HCEC 1CT (cell line): ENCODE data around the gene HCN2.

Experiments used
- DNase-seq: peaks from one replicate; pipeline ENCODE4 v3.0.0-alpha.2; 2017

Gene HCN2

DNA sequence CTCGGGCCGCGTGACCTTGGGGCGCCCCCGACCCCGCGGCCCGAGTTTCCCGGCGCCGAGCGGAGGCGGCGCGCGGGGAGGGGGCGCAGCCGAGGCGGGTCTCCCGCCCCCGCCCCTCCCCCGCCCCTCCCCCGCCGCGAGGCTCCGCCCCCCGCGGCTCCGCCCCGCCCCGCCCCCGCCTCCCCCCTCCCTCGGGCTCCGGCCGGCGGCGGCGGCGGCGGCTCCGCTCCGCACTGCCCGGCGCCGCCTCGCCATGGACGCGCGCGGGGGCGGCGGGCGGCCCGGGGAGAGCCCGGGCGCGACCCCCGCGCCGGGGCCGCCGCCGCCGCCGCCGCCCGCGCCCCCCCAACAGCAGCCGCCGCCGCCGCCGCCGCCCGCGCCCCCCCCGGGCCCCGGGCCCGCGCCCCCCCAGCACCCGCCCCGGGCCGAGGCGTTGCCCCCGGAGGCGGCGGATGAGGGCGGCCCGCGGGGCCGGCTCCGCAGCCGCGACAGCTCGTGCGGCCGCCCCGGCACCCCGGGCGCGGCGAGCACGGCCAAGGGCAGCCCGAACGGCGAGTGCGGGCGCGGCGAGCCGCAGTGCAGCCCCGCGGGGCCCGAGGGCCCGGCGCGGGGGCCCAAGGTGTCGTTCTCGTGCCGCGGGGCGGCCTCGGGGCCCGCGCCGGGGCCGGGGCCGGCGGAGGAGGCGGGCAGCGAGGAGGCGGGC lies at the start of gene HCN2:
TSS of gene HCN2 (plus strand) at position 189 of the 703 bp plus-strand sequence. CDS start at position 254, 65 bp downstream.
- DNase-seq, result no peak

DNA sequence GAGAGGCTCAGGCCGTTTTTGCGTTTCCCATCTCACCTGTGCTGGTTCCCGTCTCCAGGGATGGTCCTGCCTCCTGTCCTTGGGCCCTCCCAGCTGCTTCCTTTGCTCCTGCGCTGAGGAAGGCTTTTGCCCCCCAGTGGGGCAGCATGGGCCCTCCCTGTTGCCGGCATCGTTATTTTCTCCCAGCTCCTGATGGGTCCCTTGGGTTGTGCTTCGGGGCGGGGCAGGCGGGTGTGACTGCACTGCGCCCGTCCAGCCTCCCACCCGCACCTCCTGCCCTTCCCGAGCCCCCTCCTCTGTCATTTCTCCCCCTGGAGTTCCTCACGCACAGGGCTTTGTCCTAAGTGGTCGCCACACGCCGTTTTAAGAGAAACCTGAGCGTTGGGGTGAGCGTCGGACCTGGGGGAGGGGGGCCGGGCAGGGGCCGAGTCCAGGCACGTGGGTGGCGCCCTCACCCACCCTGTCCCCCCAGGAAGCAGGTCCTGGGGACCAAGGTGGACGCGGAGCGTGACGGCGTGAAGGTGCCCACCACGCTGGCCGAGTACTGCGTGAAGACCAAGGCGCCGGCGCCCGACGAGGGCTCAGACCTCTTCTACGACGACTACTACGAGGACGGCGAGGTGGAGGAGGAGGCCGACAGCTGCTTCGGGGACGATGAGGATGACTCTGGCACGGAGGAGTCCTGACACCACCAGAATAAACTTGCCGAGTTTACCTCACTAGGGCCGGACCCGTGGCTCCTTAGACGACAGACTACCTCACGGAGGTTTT lies 48.6 kb upstream of the HCN2 start:
- DNase-seq, result no peak

DNA sequence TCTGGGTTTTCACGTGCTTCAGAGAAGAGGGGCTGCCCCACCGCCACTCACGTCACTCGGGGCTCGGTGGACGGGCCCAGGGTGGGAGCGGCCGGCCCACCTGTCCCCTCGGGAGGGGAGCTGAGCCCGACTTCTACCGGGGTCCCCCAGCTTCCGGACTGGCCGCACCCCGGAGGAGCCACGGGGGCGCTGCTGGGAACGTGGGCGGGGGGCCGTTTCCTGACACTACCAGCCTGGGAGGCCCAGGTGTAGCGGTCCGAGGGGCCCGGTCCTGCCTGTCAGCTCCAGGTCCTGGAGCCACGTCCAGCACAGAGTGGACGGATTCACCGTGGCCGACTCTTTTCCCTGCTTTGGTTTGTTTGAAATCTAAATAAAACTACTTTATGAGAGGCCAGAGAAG lies 48.0 kb upstream of the HCN2 start:
- no peak for DNase-seq

DNA sequence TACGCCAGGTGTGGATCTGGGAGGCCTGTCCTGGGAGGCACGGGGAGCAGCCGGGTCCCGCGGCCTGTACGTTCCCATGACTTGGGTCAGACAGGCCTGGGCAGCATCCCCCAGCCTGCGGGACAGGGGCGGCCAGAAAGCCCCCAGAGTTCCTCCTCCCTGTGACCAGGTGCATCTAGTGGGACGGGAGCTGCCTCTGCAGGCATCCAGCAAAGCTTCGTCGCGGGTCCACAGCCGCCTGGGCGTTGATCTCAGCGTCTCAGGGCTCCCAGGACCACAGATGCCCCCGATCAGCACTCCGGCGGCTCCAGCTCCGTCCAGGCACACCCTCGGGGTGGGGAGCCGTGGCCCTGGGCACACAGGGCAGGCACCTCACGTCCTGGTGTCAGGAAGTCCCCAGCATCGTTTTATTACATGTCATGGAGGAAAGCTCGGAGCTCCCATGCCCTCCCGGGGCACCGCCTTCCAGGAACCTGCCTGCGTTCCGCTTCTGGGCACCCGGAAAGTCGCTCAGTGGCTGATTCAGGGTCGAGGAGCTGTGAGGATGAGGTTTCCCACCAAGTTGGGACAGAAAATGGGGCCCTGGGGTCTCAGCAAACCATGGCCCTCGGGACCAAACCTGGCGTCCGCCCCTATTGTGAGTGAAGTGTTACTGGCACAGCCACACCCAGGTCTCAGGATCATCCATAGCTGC lies 47.4 kb upstream of the HCN2 start:
- DNase-seq, result no peak

- no peak for DNase-seq
Measured at GRCh38 chr19:543910-544608, 45.6 kb upstream of the HCN2 start, which contains the start of gene GZMM. Gene GZMM, plus strand, starts transcription at chr19:544053. Its CDS starts 19 bp downstream, at chr19:544072.

- DNase-seq, result no peak
Measured at GRCh38 chr19:547117-547516, 42.6 kb upstream of the HCN2 start.

DNA sequence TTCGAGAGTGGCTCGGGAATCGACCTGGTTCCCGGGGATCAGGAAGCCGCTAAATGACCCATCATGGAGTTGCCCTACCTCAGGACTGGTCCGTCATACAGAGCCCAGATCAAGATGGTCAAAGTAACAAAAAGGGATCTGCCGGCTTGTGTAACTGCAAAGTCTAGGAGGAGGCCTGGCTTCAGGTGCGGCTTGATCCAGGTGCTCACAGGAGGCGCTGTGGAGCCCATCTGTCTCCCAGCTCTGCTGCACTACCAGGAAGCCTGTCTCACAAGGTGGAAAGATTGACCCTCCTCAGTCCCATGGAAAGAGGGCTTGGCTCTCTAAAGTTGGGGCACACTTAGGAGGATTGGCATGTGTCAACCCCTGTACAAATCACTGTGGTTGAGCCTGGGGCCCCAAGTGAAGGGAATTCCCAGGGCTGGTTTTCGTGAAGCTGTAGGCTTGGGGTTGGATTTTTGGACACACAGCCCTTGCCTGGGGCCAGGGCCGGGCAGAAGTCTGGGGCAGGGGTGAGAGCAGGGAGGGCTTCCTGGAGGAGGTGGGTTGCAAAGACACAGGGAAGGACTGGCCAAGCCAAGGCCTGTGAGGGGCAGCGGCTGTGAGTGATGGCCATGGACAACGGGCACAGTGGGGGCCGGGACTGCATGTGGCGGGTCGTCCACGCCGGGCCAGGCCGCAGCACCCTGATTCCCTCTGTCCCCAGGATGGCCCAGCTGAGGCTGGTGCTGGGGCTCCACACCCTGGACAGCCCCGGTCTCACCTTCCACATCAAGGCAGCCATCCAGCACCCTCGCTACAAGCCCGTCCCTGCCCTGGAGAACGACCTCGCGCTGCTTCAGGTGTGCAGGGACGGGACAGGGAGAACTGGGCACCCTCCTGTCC lies 41.6 kb upstream of the HCN2 start:
- no peak for DNase-seq

DNA sequence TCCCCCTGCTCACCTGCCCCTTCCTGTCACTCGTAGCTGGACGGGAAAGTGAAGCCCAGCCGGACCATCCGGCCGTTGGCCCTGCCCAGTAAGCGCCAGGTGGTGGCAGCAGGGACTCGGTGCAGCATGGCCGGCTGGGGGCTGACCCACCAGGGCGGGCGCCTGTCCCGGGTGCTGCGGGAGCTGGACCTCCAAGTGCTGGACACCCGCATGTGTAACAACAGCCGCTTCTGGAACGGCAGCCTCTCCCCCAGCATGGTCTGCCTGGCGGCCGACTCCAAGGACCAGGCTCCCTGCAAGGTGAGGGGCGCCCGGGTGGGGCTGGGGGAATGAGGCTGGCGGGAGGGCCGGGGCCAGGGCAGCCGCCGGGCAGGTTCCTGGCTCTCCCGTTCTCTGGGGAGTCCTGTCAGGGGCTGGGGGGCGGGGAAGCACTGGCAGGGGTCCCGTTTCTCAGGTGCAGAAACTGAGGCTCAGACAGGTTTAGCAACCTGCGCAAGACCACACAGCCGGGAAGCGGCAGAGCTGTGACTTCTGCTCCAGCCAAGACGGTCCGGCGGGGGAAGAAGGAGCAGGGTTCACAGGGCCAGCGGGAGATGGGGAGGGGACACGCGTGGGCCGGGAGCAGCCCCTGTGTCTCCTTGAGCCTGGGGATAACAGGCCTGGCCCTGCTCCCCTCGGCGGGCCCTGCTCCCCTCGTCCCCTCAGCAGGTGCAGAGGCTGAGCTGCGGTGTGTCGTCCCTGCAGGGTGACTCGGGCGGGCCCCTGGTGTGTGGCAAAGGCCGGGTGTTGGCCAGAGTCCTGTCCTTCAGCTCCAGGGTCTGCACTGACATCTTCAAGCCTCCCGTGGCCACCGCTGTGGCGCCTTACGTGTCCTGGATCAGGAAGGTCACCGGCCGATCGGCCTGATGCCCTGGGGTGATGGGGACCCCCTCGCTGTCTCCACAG lies 40.5 kb upstream of the HCN2 start:
- no peak for DNase-seq

DNA sequence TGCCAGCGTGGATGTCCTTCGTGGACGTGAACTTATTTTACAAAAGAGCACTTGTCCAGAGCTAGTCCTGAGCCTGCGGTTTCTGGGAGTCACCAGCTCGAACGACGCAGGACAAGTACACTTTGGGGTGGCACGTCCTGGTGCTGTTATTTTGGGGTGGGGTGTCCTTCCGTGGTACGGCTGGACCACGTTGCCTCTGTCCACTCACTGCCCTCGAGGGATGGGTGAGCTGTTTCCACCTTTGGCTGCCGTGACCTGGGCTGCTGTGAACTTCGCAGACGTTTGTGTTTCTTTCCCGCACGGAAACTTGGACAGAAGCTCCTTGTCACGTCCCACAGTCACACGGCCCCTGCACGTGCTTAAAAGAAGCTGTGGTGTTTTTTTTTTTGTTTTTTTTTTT lies 34.9 kb upstream of the HCN2 start:
- no peak for DNase-seq

DNA sequence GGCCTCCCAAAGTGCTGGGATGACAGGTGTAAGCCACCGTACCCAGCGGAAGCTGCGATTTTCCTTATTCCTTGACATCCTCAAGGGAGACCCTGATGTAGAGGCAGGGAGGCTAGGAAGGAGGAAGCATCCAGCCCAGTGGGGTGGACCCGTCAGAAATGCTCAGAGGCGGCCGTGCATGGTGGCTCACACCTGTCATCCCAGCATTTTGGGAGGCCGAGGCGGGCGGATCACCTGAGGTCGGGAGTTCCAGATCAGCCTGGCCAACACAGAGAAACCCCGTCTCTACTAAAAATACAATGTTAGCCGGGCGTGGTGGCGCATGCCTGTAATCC lies 34.2 kb upstream of the HCN2 start:
- no peak for DNase-seq

DNA sequence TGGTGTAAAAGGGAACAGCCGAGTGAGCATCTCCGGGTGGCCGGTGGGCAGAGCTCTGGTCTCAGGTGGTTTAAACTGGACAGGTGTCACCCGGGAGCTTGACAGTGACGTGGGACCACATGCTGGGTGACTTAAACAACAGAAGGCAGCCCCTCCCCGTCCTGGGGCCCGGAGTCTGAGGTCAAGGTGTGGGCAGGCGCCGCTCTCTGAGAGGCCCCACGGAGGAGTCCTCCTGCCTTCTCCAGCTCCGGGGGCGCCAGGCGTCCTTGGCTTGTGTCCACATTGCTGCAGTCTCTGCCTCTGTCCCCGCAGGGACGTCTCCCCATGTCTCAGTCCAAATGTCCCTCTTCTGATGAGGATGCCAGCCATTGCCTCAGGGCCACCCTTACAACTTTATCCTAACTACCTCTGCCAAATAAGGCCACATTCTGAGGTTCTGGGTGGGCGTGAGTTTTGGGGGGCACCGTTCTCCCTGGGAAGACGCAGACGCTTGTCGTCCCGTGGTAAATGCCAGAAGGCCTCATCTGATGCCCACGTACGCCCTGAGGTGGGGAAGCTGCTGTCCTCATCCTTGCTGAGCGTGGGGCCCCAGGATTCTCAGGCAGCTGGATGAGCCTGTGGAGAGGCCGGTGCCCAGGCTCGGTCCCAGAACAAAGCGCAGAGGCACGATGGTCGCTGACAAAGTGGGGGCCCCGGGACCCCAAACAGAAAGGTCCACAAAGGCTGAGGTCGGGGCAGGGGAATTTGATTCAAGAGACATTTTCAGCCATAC lies 32.9 kb upstream of the HCN2 start:
- no peak for DNase-seq

GRCh38 chr19:558770-559439 lies 30.8 kb upstream of the HCN2 start:
- DNase-seq, result no peak

GRCh38 chr19:560121-560520 lies 29.6 kb upstream of the HCN2 start:
- no peak for DNase-seq

DNA sequence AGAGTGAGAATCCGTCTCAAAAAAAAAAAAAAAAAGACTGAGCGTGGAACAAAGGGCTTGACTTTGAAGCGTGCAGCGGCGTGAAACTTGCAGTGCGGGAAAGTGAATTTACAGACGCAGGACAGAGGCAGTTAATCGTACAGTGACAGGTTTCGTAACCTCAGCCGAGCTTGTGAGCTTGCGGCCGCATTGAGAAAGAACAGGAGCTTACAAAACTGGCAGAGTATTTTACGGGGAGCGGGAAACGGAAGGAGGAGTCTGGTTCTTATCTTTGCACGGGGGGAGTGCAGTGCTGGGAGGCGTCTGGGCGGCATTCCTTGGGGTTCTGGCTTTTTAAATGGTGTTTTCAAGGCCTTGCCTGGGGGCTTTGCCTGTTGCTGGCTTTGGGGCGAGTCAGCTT lies 23.3 kb upstream of the HCN2 start:
- no peak for DNase-seq

- DNase-seq, result no peak
Measured at GRCh38 chr19:566844-567243, 22.8 kb upstream of the HCN2 start.

GRCh38 chr19:567296-567900 lies 22.3 kb upstream of the HCN2 start:
- DNase-seq, result no peak

GRCh38 chr19:570251-570686 lies 19.4 kb upstream of the HCN2 start:
- no peak for DNase-seq

DNA sequence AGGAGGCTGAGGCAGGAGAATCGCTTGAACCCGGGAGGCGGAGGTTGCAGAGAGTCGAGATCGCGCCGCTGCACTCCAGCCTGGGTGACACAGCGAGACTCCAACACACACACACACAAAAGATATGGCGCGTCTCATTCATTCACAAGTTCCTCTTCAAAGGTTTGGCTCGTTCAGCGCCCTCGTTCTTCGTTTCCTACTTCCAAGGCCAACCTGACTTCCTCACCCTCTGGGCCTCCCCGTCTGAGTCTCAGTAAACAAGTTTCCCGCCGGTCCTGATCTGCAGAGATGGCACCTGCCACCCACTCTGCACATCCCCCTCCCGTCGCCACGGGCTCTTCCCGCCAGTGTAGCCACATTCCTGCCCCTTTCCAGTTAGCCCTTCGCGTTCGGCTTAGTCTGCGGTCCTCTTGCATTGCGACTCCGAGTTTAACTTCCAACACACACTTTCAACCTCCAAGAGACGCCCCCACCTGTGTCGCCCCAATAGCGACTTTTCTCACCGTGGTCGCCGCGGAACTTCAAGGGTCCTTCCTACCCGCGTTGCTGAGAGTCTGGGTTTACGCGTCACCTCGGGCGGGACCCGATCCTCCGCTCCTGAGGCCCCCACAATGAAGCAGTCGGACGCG lies 18.6 kb upstream of the HCN2 start:
- DNase-seq, result no peak

DNA sequence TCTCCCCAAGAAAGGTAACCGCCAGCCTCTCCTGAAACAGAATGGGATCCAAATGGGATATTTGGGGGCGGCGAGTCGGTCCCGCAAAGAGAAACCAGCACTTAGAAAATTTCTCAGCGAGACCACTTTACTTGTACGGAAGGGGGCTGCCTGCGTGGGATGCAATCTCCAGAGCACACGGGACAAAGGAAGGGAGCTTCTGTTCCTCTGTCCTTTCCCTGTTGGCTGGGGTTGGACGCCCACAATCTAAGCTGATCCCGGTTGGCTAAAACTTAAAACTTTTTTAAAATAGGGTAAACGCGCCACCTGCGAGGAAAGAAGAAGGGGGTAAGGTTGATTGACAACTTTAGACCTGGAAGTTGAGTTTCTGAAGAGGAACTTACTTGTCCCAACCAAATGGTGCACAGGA lies 18.1 kb upstream of the HCN2 start:
- DNase-seq, result no peak
